ENCODE results near the gene PLEKHB1.

DNA sequence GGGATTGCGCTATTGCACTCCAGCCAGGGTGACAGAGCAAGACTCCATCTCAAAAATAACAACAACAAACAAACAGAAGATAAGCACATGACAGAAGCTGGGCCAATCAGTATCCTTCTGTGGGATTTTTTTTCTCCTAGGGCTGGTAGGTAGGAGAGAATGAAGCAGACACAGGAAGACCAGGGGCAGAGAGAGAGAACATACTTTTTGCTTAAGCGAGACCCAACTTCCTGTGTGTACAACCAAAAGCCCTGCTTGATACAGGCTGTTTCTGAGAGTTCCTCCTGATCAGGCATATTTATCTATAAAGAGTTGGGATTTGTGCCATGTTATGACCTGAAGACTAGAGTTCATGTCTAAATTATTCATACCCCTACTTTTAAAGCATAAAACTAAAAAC is 12.4 kb upstream of the PLEKHB1 start:
- TF ChIP-seq, protein P1, sequence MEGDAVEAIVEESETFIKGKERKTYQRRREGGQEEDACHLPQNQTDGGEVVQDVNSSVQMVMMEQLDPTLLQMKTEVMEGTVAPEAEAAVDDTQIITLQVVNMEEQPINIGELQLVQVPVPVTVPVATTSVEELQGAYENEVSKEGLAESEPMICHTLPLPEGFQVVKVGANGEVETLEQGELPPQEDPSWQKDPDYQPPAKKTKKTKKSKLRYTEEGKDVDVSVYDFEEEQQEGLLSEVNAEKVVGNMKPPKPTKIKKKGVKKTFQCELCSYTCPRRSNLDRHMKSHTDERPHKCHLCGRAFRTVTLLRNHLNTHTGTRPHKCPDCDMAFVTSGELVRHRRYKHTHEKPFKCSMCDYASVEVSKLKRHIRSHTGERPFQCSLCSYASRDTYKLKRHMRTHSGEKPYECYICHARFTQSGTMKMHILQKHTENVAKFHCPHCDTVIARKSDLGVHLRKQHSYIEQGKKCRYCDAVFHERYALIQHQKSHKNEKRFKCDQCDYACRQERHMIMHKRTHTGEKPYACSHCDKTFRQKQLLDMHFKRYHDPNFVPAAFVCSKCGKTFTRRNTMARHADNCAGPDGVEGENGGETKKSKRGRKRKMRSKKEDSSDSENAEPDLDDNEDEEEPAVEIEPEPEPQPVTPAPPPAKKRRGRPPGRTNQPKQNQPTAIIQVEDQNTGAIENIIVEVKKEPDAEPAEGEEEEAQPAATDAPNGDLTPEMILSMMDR (IDR thresholded peaks at IDR 0.05): no peak
- no peak for TF ChIP-seq POLR2A (IDR thresholded peaks at IDR 0.05)
